Measurements from ENCODE around the gene NCKAP5.

Gene NCKAP5

GRCh38 chr2:132911726-132912724, 656.2 kb downstream of the NCKAP5 start:
- TF ChIP-seq CTCF (IDR thresholded peaks at IDR 0.05; ENCODE audit: insufficient read depth, low read length, missing control alignments), result no peak
- POLR2A ChIA-PET, result no interaction called here
- no peak for DNase-seq (ENCODE audit: low read depth, low spot score)
- no peak overlapping the region for H3K4me3 ChIP-seq (ENCODE audit: low read depth, low read length)
- CTCF ChIA-PET, result interaction anchor here (1.2 kb wide), 1 partner anchor 9 kb away, joined by 3 read pairs; no protein-coding TSS in a partner anchor

GRCh38 chr2:132910432-132910831, 657.8 kb downstream of the NCKAP5 start:
- no peak for DNase-seq (ENCODE audit: low read depth, low spot score)
- POLR2A ChIA-PET, result no interaction called here
- CTCF ChIA-PET, result interaction anchor here (1.5 kb wide), 1 partner anchor 10 kb away, joined by 3 read pairs; no protein-coding TSS in a partner anchor
- H3K4me3 ChIP-seq (ENCODE audit: low read depth, low read length), result no peak overlapping the region
- no peak for TF ChIP-seq CTCF (IDR thresholded peaks at IDR 0.05; ENCODE audit: insufficient read depth, low read length, missing control alignments)

- POLR2A ChIA-PET, result no interaction called here
- no peak overlapping the region for H3K4me3 ChIP-seq (ENCODE audit: low read depth, low read length)
- no peak for DNase-seq (ENCODE audit: low read depth, low spot score)
- no peak for TF ChIP-seq CTCF (IDR thresholded peaks at IDR 0.05; ENCODE audit: insufficient read depth, low read length, missing control alignments)
- CTCF ChIA-PET, result interaction anchor here (1.0 kb wide), 1 partner anchor 10 kb away, joined by 3 read pairs; no protein-coding TSS in a partner anchor
Observed at GRCh38 chr2:132909427-132909826, 658.8 kb downstream of the NCKAP5 start.

GRCh38 chr2:132904142-132904842, 664.0 kb downstream of the NCKAP5 start:
- DNase-seq (ENCODE audit: low read depth, low spot score), result no peak
- no peak for TF ChIP-seq CTCF (IDR thresholded peaks at IDR 0.05; ENCODE audit: insufficient read depth, low read length, missing control alignments)

GRCh38 chr2:132902626-132903025, 665.6 kb downstream of the NCKAP5 start:
- POLR2A ChIA-PET, result no interaction called here
- no peak overlapping the region for H3K4me3 ChIP-seq (ENCODE audit: low read depth, low read length)
- DNase-seq (ENCODE audit: low read depth, low spot score), result no peak
- CTCF ChIA-PET, result no interaction called here
- TF ChIP-seq CTCF (IDR thresholded peaks at IDR 0.05; ENCODE audit: insufficient read depth, low read length, missing control alignments), result no peak

More at GRCh38 chr2:132904142-132904842, 664.0 kb downstream of the NCKAP5 start:
- ChIA-PET CTCF (no interaction called here), POLR2A (no interaction called here)
- H3K4me3 ChIP-seq (ENCODE audit: low read depth, low read length), result no peak overlapping the region

- ChIA-PET POLR2A (no interaction called here), CTCF (no interaction called here)
- TF ChIP-seq CTCF (IDR thresholded peaks at IDR 0.05; ENCODE audit: insufficient read depth, low read length, missing control alignments), result no peak
- DNase-seq (ENCODE audit: low read depth, low spot score), result no peak
- no peak overlapping the region for H3K4me3 ChIP-seq (ENCODE audit: low read depth, low read length)
Observed at GRCh38 chr2:132901661-132902060, 666.6 kb downstream of the NCKAP5 start.

Data from AG04449 (cell line).